Measurements from ENCODE around the gene ARID3C.
A peak's percentile ranks its signal among the peaks of the same experiment; 100 is the strongest.

The ARID3C gene

GRCh38 chr9:34592895-34593601 is 35.8 kb downstream of the ARID3C start:
- DNase-seq, result peak; percentile 23 to 58 (median 42)

GRCh38 chr9:34591917-34592866 is 36.7 kb downstream of the ARID3C start:
- DNase-seq, result peak; percentile 64 to 71 (median 68)

- DNase-seq, result peak; percentile 83 to 94 (median 90)
Measured at GRCh38 chr9:34591248-34591916, 37.5 kb downstream of the ARID3C start.

- DNase-seq, result peak; percentile 32 to 47 (median 39)
Measured at GRCh38 chr9:34590381-34591247, 38.3 kb downstream of the ARID3C start.

GRCh38 chr9:34589636-34590380 is 39.1 kb downstream of the ARID3C start, which contains the start of gene CNTFR:
Gene CNTFR, minus strand, starts transcription at chr9:34589724. Its CDS starts 20,743 bp downstream, at chr9:34568981.
- DNase-seq, result peak in 2 of 3 donors; percentile 22 to 45

- DNase-seq, result no peak
Measured at GRCh38 chr9:34588671-34589635, 39.9 kb downstream of the ARID3C start.

- no peak for DNase-seq
Measured at GRCh38 chr9:34587271-34587670, 41.6 kb downstream of the ARID3C start.

GRCh38 chr9:34585946-34586669 is 42.8 kb downstream of the ARID3C start:
- DNase-seq, result no peak

- no peak for DNase-seq
Measured at GRCh38 chr9:34584970-34585369, 43.9 kb downstream of the ARID3C start.

- DNase-seq, result no peak
Measured at GRCh38 chr9:34582787-34583186, 46.1 kb downstream of the ARID3C start.

GRCh38 chr9:34581318-34581717 is 47.5 kb downstream of the ARID3C start:
- no peak for DNase-seq

- DNase-seq, result no peak
Measured at GRCh38 chr9:34580358-34580757, 48.5 kb downstream of the ARID3C start.

GRCh38 chr9:34579808-34580163 is 49.1 kb downstream of the ARID3C start:
- DNase-seq, result no peak

- DNase-seq, result no peak
Measured at GRCh38 chr9:34579104-34579807, 49.6 kb downstream of the ARID3C start.

- peak; percentile 38 to 55 (median 43) for DNase-seq
Measured at GRCh38 chr9:34578241-34579103, 50.4 kb downstream of the ARID3C start.

GRCh38 chr9:34577400-34578240 is 51.2 kb downstream of the ARID3C start:
- DNase-seq, result no peak
